Rectal smooth muscle tissue (tissue), 1 donor: ENCODE measurements around the gene ZBTB45.
A peak's percentile ranks its signal among the peaks of the same experiment; 100 is the strongest.
"Not testable (repeated sequence)": the region's sequence is repeated elsewhere in the genome, so short reads cannot be mapped to it uniquely, and the experiment has no call there.

ENCODE experiments used
- H3K27ac ChIP-seq: one replicate; pipeline ENCODE4 v1.7.0; 2013; ENCODE audit warnings: low read depth, low read length, inconsistent platforms
- H3K27me3 ChIP-seq: one replicate; pipeline ENCODE4 v1.7.0; 2013; ENCODE audit warnings: low read length; ENCODE audit not compliant: control insufficient read depth, insufficient read depth
- H3K36me3 ChIP-seq: one replicate; pipeline ENCODE4 v1.7.0; 2013; ENCODE audit warnings: low read length; ENCODE audit not compliant: control insufficient read depth, insufficient read depth
- H3K4me1 ChIP-seq: one replicate; pipeline ENCODE4 v1.7.0; 2013; ENCODE audit warnings: low read length; ENCODE audit not compliant: control insufficient read depth, insufficient read depth
- H3K4me3 ChIP-seq: one replicate; pipeline ENCODE4 v1.7.0; 2013; ENCODE audit warnings: low read length
- H3K9ac ChIP-seq: one replicate; pipeline ENCODE4 v1.7.0; 2013; ENCODE audit warnings: low read length

The ZBTB45 gene

GRCh38 chr19:58539169-58539559 lies 19.6 kb upstream of the ZBTB45 start:
- not testable (repeated sequence) for H3K36me3 ChIP-seq, H3K9ac ChIP-seq, H3K4me3 ChIP-seq, H3K4me1 ChIP-seq, H3K27me3 ChIP-seq, H3K27ac ChIP-seq

DNA sequence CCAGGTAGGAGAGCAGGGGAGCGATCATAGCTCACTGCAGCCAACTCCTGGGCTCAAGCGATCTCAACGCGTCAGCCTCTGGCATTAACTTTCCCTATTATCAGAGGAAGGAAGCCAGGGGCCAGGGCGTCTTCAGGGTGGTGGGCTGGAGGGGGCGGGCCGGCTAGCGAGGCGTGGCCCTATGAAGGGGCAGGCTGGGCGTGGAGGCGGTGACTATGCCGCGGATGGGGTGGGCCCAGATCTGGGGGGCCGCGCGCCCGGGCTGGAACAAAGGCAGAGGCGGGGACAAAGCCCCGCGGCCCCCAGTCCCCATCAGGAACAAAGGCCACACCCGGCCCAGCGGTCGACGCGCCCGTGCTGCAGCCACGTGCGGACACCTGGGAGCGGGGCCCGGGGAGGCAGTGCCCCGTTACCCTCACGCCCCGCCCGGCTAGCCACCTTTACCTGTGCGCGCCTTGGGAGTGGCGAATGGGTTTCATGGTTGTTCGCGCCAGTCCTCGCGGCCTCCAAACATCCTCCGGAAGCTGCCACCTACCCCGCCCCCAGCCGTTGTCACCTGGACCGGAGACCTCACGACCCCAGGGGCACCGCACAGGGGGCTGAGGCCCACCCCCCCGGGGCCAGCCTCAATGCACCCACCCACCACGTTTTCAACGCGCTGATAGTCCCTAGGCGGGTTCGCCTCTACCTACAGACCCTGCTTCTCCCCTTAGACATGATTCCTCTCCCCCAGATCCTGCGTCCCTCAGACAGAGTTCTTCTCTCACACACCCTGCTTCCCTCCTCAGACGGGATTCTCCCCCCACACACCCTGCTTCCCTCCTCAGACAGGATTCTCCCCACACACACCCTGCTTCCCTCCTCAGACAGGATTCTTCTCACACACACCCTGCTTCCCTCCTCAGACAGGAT lies 18.9 kb upstream of the ZBTB45 start:
- H3K4me3 ChIP-seq, result peak overlapping the region; percentile 1
- H3K9ac ChIP-seq, result no peak overlapping the region
- no peak overlapping the region for H3K27ac ChIP-seq
- no peaks in the 10 kb centered on the region for H3K36me3 ChIP-seq
- H3K4me1 ChIP-seq, result no peaks in the 10 kb centered on the region
- H3K27me3 ChIP-seq, result no peaks in the 10 kb centered on the region

GRCh38 chr19:58536852-58537798 lies 17.5 kb upstream of the ZBTB45 start:
- Histone ChIP-seq H3K9ac (no peak overlapping the region), H3K36me3 (no peaks in the 10 kb centered on the region), H3K4me3 (no peak overlapping the region), H3K27me3 (no peaks in the 10 kb centered on the region), H3K27ac (no peak overlapping the region), H3K4me1 (no peaks in the 10 kb centered on the region)

DNA sequence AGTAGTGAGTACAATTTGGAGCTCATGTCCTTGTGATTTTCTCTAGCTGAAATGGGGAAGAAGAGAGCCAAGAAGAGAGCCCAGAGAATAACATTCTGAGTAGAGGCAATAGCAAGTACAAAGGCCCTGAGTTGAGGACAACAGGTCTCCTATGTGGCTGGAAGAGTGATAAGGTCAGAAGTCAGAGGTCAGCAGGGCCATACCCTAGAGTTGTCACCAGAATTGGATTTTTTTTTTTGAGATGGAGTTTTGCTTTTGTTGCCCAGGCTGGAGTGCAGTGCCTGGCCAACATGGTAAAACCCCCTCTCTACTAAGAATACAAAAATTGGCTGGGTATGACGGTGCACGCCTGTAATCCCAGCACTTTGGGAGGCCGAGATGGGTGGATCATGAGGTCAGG lies 16.2 kb upstream of the ZBTB45 start:
- Histone ChIP-seq H3K4me3 (no peak overlapping the region), H3K36me3 (no peaks in the 10 kb centered on the region), H3K4me1 (no peaks in the 10 kb centered on the region), H3K27ac (no peak overlapping the region), H3K9ac (no peak overlapping the region), H3K27me3 (no peaks in the 10 kb centered on the region)

DNA sequence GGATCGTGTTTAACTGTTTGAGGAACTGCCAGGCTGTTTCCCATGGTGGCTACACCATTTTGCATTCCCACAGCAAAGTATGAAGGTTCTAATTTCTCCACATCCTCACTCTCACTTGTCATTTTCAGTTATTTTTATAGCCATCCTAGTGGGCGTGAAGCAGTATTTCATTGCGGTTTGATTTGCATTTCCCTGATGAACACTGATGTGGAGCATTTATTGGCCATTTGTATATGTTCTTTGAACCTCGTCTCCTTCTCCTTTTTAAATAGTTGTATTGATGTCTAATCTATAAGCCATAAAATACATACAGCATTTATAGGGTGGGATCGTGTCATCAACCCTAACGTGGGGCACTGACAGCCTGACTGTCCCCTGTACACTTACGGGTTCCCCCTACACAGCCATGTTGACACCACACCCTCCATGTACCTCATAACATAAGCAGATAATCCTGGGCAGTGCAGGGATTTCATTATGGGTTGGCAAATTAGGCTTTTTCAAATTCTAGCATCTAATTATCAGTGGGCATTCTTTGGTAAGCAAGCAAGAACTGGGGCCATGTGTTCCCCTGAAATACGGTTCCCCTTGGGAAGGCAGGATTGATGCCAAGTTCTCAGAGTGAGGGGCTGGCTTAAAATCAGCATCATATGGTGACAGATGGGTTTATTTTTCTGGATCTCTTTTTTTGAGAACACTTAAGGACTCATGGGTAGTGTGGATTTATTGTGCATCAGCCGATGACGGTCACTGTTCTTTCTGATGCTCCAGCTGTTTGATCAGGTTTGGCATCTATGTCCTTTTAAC lies 11.6 kb upstream of the ZBTB45 start:
- Histone ChIP-seq H3K36me3 (no peaks in the 10 kb centered on the region), H3K9ac (no peak overlapping the region), H3K4me3 (no peak overlapping the region), H3K27me3 (no peaks in the 10 kb centered on the region), H3K27ac (no peak overlapping the region), H3K4me1 (no peaks in the 10 kb centered on the region)

DNA sequence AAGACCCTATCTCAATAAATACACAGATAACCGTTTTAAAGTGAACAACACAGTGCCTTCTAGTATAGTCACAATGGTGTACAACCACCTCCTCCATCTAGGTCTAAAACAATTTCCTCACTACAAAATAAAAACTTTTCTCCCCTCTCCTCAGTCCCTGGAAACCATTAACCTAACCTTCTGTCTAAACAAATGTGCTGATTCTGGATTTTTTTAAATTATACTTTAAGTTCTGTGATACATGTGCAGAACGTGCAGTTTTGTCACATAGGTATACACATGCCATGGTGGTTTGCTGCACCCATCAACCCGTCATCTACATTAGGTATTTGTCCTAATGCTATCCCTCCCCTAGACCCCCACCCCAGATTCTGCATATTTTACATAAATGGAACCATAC lies 9.8 kb upstream of the ZBTB45 start:
- Histone ChIP-seq H3K4me1 (no peaks in the 10 kb centered on the region), H3K36me3 (no peaks in the 10 kb centered on the region), H3K27me3 (no peaks in the 10 kb centered on the region), H3K4me3 (no peak overlapping the region), H3K9ac (no peak overlapping the region), H3K27ac (no peak overlapping the region)

DNA sequence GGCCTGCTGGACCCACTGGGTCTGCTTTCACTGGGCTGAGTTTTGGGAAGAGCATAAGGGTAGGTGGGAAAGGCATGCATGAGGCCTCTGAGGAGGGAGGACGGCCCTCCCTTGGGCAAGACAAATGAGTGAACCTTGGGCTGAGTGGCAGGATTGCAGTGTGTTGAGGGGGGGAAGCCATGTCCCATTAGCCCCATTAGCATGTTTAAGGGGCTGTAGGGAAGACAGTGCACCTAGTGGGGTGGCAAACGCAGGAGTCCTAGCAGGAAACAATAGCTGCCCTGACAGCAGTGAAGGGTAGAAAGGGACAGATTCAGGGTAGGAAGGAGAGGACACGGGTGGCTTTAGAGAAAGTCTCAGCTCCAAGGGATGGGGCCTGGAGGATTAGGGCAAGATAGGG lies 3.1 kb upstream of the ZBTB45 start:
- H3K9ac ChIP-seq, result no peak overlapping the region
- no peak overlapping the region for H3K27ac ChIP-seq
- peaks cover 15% of the 10 kb centered on the region for H3K4me1 ChIP-seq
- H3K4me3 ChIP-seq, result no peak overlapping the region
- H3K36me3 ChIP-seq, result no peaks in the 10 kb centered on the region
- no peaks in the 10 kb centered on the region for H3K27me3 ChIP-seq

GRCh38 chr19:58521651-58522050 lies 2.0 kb upstream of the ZBTB45 start:
- H3K36me3 ChIP-seq, result peaks cover 5% of the 10 kb centered on the region
- H3K27ac ChIP-seq, result peak overlapping the region; percentile 7
- no peak overlapping the region for H3K9ac ChIP-seq
- H3K27me3 ChIP-seq, result no peaks in the 10 kb centered on the region
- H3K4me1 ChIP-seq, result peaks cover 15% of the 10 kb centered on the region
- no peak overlapping the region for H3K4me3 ChIP-seq

DNA sequence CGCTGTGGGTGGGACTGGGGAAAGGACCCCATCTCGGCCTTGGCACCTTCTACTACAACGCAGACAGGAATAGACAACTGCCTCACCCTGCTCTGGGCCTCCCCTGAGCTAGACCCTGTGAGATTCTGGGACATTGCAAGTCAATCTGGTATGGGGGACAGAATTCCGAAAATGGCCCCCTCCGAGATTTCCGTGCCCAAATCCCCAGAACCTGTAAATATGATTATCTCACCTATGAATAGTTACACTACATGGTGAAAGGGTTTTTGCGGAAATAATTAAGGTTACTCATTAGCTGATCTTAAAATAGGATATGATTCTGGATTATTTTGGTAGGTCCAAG lies 618 bp upstream of the ZBTB45 start:
- Histone ChIP-seq H3K9ac (peak overlapping the region; percentile 74), H3K27ac (peak overlapping the region; percentile 99), H3K27me3 (no peaks in the 10 kb centered on the region), H3K4me1 (peaks cover 15% of the 10 kb centered on the region), H3K36me3 (peaks cover 8% of the 10 kb centered on the region), H3K4me3 (peak overlapping the region; percentile 95)

DNA sequence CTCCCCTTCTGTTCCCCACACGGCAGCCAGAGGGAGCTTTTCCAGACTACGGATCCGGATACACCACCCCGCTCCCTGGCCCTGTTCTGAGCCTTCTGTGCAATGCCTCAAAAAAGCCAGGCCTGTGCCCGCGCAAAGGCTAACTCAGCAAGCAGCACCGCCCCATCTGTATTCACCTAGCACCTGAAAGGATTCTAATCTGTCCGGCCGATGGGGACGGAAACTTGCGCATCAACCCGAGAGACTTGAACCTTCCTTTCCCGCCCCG lies 589 bp downstream of the ZBTB45 start:
- Histone ChIP-seq H3K36me3 (peaks cover 8% of the 10 kb centered on the region), H3K9ac (peak overlapping the region; percentile 94), H3K27ac (peak overlapping the region; percentile 99), H3K4me1 (peaks cover 17% of the 10 kb centered on the region), H3K27me3 (no peaks in the 10 kb centered on the region), H3K4me3 (peak overlapping the region; percentile 95)

GRCh38 chr19:58518256-58519086 lies 1.1 kb downstream of the ZBTB45 start:
- Histone ChIP-seq H3K4me1 (peaks cover 21% of the 10 kb centered on the region), H3K27me3 (no peaks in the 10 kb centered on the region), H3K27ac (peak overlapping the region; percentile 99), H3K36me3 (peaks cover 8% of the 10 kb centered on the region), H3K9ac (peak overlapping the region; percentile 94), H3K4me3 (peak overlapping the region; percentile 95)
